Adrenal gland (tissue), 5 donors: ENCODE results near the gene CACNA1C.

ENCODE experiments used
- POLR2A ChIP-seq, 2 donors: fragments of 450-650 bp; IDR thresholded peaks; one replicate each; pipeline ENCODE4 v1.6.1; 2017; ENCODE audit warnings: antibody characterized with exemption in 2 of 2, mild to moderate bottlenecking in 2 of 2, moderate library complexity in 1 of 2
- TF ChIP-seq, protein P1 (sequence below), 6 experiments: fragments of 450-650 bp in 4 of 6; fragments of 200-600 bp in 2 of 6; sonication (generic) in 1 of 6; IDR thresholded peaks; 1 replicate in 5 of 6; 2 replicates in 1 of 6; pipeline versions ENCODE4 v1.5.1 to v1.8.0; 2016 to 2021; ENCODE audit warnings: antibody characterized with exemption in 6 of 6, mild to moderate bottlenecking in 2 of 6, moderate library complexity in 1 of 6
- donor health status: DM: no; HTN: no; CAD: no.

- TF ChIP-seq POLR2A (IDR thresholded peaks at IDR 0.05): no peak
- TF ChIP-seq, protein P1, sequence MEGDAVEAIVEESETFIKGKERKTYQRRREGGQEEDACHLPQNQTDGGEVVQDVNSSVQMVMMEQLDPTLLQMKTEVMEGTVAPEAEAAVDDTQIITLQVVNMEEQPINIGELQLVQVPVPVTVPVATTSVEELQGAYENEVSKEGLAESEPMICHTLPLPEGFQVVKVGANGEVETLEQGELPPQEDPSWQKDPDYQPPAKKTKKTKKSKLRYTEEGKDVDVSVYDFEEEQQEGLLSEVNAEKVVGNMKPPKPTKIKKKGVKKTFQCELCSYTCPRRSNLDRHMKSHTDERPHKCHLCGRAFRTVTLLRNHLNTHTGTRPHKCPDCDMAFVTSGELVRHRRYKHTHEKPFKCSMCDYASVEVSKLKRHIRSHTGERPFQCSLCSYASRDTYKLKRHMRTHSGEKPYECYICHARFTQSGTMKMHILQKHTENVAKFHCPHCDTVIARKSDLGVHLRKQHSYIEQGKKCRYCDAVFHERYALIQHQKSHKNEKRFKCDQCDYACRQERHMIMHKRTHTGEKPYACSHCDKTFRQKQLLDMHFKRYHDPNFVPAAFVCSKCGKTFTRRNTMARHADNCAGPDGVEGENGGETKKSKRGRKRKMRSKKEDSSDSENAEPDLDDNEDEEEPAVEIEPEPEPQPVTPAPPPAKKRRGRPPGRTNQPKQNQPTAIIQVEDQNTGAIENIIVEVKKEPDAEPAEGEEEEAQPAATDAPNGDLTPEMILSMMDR (IDR thresholded peaks at IDR 0.05): no peak
Measured at GRCh38 chr12:2544230-2544629, 491.4 kb downstream of the CACNA1C start.
